Right atrium auricular region (tissue), 2 donors: ENCODE measurements around the gene DLGAP4. TPM values are rescaled to one million over a fixed set of nuclear protein-coding genes. Genes with fewer than 3 reads are reported as not detected.

ENCODE experiments used
- DNase-seq: peaks from one replicate; pipeline ENCODE4 v3.0.0-alpha.2; 2019; ENCODE audit warnings: low spot score
- H3K27ac ChIP-seq, 2 donors: fragments of 200-600 bp; sonication (generic); 1 replicate in 1 of 2; 2 replicates in 1 of 2; pipeline ENCODE4 v1.5.1; 2016 to 2019
- H3K27me3 ChIP-seq, 2 donors: fragments of 200-600 bp; sonication (generic); one replicate each; pipeline versions ENCODE4 v1.5.1 to v1.6.0; 2017 to 2019
- H3K36me3 ChIP-seq: fragments of 200-600 bp; sonication (generic); one replicate; pipeline ENCODE4 v1.5.1; 2016
- H3K4me1 ChIP-seq, 2 donors: fragments of 200-600 bp; sonication (generic); one replicate each; pipeline versions ENCODE4 v1.5.1 to v1.6.0; 2017 to 2019
- H3K4me3 ChIP-seq, 2 donors: fragments of 200-600 bp; sonication (generic); 1 replicate in 1 of 2; 2 replicates in 1 of 2; pipeline ENCODE4 v1.5.1; 2017 to 2019; ENCODE audit warnings: mild to moderate bottlenecking in 1 of 2, moderate library complexity in 1 of 2
- H3K9me3 ChIP-seq, 2 donors: fragments of 200-600 bp; sonication (generic); one replicate each; pipeline ENCODE4 v1.5.1; 2019
- CTCF ChIP-seq, 2 donors: fragments of 200-600 bp; sonication (generic); IDR thresholded peaks; one replicate each; pipeline ENCODE4 v1.5.1; 2019; ENCODE audit warnings: antibody characterized with exemption in 2 of 2
- total RNA-seq, 2 donors: library from RNA; depleted of rRNA; stranded (reverse); fragments of >200 nt; gene quantifications; one replicate each; pipeline ENCODE4 v1.1.0, GENCODE V29; 2016

The DLGAP4 gene
- total RNA-seq, 2 donors from 2014 or later: 30.0 to 50.2 TPM

GRCh38 chr20:36312724-36313441, 6.7 kb downstream of the DLGAP4 start:
- Histone ChIP-seq H3K27me3 (no peaks in the 10 kb centered on the region), H3K9me3 (no peaks in the 10 kb centered on the region), H3K4me3 (no peak overlapping the region), H3K36me3 (no peaks in the 10 kb centered on the region), H3K27ac (no peak overlapping the region), H3K4me1 (no peaks in the 10 kb centered on the region)
- TF ChIP-seq CTCF (IDR thresholded peaks at IDR 0.05): no peak
- DNase-seq: no peak

- H3K27me3 ChIP-seq: no peaks in the 10 kb centered on the region
- no peaks in the 10 kb centered on the region for H3K4me1 ChIP-seq
- no peak overlapping the region for H3K27ac ChIP-seq
- H3K36me3 ChIP-seq: no peaks in the 10 kb centered on the region
- H3K9me3 ChIP-seq: no peaks in the 10 kb centered on the region
- no peak for DNase-seq
- H3K4me3 ChIP-seq: no peak overlapping the region
- no peak for TF ChIP-seq CTCF (IDR thresholded peaks at IDR 0.05)
Observed at GRCh38 chr20:36313476-36313875, 7.3 kb downstream of the DLGAP4 start.

GRCh38 chr20:36313926-36314325, 7.8 kb downstream of the DLGAP4 start:
- Histone ChIP-seq H3K36me3 (no peaks in the 10 kb centered on the region), H3K27me3 (no peaks in the 10 kb centered on the region), H3K9me3 (no peaks in the 10 kb centered on the region), H3K27ac (no peak overlapping the region), H3K4me1 (no peaks in the 10 kb centered on the region), H3K4me3 (no peak overlapping the region)
- no peak for TF ChIP-seq CTCF (IDR thresholded peaks at IDR 0.05)
- no peak for DNase-seq

- Histone ChIP-seq H3K9me3 (no peaks in the 10 kb centered on the region), H3K27ac (no peak overlapping the region), H3K4me1 (no peaks in the 10 kb centered on the region), H3K4me3 (no peak overlapping the region), H3K36me3 (no peaks in the 10 kb centered on the region), H3K27me3 (no peaks in the 10 kb centered on the region)
- DNase-seq: no peak
- no peak for TF ChIP-seq CTCF (IDR thresholded peaks at IDR 0.05)
Observed at GRCh38 chr20:36314734-36315544, 8.8 kb downstream of the DLGAP4 start.

GRCh38 chr20:36315545-36316351, 9.6 kb downstream of the DLGAP4 start:
- H3K36me3 ChIP-seq: no peaks in the 10 kb centered on the region
- no peak overlapping the region for H3K27ac ChIP-seq
- H3K27me3 ChIP-seq: no peaks in the 10 kb centered on the region
- no peak for TF ChIP-seq CTCF (IDR thresholded peaks at IDR 0.05)
- DNase-seq: no peak
- H3K4me1 ChIP-seq: no peaks in the 10 kb centered on the region
- no peak overlapping the region for H3K4me3 ChIP-seq
- no peaks in the 10 kb centered on the region for H3K9me3 ChIP-seq
